LoVo (cell line): ENCODE measurements around the gene SLC22A2.
"Not testable (repeated sequence)": the region's sequence is repeated elsewhere in the genome, so short reads cannot be mapped to it uniquely, and the experiment has no call there.

Source experiments
- DNase-seq: peaks from one replicate; pipeline ENCODE4 v3.0.0-alpha.2; 2016; ENCODE audit warnings: low spot score

The SLC22A2 gene

DNA sequence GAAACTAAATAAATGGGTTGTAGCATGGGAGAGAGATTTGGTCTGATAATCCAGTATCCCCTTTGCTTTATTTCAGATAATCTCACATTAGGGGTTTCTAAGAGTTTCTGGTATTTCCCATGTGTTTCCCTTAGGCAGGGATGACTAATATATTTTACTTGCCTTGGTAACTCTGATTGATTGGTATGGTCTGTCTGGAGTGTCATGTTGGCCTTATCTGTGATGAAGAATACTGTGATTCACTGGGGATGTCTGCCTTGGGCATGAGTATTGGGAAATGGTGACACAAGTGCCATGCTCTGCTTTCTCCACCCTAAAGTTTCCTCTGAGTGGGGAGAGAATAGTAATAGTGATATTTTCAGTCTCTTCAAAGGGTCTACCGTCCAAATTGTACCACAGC, 10.1 kb downstream of the SLC22A2 start:
- DNase-seq: no peak

DNA sequence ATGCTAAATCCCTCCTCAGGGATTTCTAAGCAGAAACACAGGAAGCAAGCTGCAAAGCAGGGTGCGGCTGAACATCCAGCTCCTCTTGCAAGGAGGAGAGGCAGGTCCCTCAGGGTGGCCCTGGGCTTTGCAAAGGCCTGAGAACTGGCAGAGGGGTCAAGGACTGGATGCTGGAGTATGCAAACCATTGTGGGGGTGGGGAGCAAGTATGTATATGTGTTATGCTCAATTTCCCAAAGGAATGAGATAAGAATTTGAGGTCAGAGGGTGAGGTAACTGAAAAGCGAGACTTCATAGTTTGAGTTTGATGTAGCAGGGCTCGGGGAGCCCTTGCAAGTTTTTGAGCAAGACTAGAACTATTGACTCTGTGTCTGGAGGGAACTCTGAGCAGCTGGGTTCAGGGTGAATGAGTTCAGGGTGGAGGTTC, 11.2 kb downstream of the SLC22A2 start:
- no peak for DNase-seq

DNA sequence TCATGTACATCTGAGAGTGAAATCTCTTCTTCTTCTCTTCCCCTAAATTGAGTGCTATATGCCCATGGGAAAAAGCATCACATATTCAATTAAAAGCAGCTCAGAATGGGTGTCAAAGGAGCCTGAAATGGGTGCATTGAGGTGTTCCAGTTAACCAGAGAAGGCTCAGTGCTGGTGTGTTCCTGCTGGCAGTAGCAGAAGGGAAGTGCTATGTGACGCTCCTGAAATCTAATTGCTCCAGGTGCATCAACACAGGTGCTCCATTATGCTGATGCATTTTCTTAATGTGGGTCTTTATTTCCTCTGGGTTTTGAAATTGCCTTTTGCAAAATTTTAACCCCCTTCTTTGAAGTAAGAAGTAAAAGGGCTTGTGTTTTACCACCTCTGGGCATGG, 17.9 kb downstream of the SLC22A2 start:
- no peak for DNase-seq

DNA sequence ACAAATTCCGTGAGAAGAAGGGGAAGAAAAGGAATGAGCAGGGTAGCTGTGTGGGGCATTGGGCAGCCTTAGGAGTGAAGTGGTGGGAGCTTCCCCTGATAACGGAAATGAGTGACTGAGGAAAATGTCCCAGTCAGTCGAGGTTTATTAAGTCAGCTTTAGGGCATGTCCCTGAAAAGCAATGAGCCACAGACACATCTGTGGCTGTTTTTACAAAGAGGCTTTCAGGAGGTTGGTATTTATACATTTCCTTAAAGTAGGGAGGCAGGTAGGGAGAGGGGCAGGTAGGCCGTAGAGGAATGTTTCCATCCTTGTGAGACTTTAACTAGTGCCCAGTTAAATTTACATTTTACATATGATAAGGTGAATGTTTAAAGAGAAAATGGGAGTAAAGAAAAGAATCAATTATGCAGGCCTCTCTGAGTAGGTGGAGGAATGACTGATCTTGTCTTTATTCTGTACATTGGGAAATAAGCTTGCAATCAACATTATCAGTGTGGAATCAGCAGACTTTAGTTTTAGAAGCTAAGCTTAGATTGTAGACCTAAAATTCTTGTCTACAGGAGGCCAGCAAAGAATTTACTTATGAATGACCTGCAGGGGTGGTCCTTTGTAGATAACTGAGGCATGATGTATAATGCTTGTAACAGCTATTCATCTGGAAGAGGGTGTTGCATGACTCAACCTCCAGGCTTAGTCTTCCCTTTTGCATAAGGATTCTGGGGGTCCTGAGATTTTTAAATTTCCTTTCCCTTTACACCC, 18.5 kb downstream of the SLC22A2 start:
- no peak for DNase-seq

DNA sequence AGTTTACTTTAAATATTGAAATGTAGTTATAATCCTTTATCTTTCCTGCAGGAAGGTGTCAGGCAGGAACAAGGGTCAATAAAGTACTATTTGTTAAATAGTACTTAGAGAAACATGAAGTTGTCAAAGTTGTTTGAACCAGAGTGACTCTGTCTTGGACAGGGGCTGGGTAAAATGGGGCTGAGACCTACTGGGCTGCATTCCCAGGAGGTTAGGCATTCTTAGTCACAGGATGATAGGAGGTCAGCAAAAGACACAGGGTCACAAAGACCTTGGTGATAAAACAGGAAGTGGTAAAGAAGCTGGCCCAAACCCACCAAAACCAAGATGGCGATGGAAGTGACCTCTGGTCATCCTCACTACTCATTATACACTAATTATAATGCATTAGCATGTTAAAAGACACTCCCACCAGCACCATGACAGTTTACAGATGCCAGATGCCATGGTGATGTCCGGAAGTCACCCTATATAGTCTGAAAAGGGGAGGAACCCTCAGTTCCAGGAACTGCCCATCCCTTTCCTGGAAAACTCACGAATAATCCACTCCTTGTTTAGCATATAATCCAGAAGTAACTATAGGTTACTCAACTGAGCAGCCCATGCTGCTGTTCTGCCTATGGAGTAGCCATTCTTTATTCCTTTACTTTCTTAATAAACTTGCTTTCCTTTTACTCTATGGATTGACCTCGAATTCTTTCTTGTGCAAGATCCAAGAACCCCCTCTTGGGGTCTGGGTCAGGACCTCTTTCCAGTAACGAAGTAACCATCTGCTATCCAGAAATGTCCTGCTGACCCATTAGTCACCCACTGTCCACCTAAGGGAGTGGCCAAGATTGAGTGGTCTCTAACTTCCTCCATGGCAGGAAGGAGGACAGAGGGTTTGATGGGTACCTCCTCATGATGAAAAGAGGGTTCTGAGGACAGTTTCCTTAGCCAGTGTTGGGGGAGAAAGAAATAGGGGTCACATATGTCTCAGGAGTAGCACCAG, 19.6 kb downstream of the SLC22A2 start:
- DNase-seq: peak; percentile 47

DNA sequence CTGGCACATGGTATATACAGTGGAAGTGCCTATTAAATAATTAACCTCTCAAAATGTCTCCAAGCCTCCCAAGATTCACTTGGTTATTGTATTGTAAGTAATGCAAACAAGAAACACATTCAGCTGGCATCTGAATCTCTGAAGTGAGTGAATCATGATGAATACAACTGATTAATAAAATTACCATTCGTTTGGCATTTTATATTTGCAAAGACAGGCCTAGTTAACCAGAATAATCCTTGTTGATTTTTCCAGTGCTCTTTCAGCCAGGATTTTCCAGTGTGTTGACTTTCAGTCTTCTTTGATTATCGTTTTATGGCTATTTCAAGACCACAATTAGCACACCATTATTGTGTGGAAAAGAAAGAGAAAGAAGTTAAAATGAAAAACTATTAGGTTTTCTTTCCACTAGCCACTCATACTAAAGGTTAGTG, 20.3 kb downstream of the SLC22A2 start:
- DNase-seq: peak; percentile 8

DNA sequence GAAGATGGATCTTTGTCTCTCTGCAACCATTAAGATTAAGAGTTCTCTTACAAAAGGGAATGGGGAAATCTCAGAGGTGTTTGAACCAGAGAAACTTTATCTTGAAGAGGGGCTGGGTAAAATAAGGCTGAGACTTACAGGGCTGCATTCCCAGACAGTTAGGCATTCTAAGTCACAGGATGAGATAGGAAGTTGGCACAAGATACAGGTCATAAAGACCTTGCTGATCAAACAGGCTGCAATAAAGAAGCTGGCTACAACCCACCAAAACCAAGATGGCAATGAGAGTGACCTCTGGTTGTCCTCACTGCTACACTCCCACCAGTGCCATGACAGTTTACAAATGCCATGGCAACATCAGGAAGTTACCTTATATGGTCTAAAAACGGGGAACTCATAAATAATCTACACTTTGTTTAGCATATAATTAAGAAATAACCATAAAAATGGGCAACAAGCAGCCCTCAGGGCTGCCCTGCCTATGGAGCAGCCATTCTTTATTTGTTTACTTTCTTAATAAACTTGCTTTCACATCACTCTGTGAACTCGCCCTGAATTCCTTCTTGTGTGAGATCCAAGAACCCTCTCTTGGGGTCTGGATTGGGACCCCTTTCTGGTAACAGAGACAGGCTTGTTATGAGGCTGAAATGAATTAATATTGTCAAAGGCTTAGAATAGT, 20.9 kb downstream of the SLC22A2 start:
- DNase-seq: peak; percentile 23

DNA sequence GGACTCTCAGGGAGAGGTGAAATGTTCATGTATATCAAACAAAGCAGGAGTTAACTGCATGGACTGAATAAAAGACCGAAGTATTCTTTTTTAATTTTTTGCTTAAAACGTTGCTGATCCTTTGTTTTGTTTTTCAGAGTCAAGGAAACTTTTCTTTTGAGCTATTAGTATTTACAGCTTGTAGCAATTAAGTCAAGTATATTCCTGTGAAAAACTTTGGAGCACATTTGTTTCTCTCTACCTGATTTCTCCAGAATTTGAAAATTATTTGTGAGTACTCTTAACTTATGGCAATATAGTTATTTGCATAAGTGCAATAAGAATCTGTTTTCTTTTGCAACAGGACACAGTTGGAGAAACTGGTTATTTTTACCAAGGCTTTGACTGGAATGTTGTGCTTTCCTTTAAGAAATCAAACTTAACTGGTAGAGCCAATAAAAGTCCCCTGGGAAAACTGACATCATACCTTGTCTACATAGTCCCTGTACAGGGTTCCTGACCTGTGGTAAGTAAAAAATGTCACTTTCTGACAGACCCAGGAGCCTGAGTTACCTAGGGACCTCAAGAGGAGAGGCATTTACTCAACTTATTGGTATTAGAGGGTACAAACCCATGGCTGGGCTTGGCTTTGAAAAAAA, 22.3 kb downstream of the SLC22A2 start:
- DNase-seq: not testable (repeated sequence)

DNA sequence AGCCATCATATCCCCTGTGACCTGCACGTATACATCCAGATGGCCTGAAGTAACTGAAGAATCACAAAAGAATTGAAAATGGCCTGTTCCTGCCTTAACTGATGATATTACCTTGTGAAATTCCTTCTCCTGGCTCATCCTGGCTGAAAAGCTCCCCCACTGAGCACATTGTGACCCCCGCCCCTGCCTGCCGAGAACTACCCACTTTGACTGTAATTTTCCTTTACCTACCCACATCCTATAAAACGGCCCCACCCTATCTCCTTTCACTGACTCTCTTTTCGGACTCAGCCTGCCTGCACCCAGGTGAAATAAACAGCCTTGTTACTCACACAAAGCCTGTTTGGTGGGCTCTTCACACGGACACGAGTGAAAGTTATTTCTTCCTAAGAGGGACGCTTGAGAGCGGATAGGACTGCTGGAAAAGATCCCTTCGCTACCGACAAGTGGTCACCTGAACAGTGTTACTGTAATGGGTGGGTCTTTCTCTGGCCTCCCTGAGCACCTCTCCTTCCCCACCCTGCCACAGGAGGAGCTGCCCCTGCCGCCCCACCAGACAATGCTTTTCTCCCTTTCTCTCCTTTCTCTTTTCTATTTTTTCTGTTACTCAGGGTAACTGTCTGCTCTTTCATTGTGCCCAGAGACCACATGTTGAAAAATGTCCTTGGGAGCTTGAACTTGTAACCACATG, 24.5 kb downstream of the SLC22A2 start:
- DNase-seq: not testable (repeated sequence)

DNA sequence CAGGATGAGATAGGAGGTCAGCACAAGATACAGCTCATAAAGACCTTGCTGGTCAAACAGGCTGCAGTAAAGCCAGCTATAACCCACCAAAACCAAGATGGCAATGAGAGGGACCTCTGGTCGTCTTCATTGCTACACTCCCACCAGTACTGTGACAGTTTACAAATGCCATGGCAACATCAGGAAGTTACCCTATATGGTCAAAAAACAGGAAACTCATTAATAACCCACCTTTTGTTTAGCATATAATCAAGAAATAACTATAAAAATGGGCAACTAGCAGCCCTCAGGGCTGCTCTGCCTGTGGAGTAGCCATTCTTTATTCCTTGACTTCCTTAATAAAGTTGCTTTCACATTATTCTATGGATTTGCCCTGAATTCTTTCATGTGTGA, 30.9 kb downstream of the SLC22A2 start:
- no peak for DNase-seq

DNA sequence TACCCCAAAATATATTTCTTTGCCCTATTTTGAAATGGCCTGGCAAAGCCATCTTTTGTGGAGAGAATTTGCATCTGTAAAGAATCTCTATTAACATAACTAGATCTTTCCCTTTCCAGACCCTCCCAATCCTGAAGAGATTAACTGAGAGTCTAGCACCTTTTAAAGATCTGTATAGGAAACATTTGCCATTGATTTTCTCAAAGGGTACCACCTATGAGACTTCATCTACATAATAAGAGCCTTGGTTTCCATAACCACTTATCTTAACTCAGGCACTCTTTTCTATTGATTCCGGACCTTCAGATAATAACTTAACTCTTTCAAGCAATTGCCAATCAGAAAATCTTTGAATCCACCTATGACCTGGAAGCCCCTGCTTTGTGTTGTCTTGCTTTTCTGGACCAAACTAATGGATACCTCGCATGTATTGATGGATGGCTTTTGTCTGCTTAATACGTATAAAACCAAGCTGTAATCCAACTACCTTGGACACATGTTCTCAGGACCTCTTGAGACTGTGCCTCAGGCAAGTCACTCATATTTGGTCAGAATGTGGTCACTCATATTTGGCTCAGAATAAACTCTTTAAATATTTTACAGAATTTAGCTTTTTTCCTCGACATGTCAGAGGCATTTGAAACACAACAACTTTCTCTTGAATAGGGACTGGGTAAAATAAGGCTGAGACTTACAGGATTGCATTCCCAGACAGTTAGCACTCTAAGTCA, 31.4 kb downstream of the SLC22A2 start:
- DNase-seq: no peak

DNA sequence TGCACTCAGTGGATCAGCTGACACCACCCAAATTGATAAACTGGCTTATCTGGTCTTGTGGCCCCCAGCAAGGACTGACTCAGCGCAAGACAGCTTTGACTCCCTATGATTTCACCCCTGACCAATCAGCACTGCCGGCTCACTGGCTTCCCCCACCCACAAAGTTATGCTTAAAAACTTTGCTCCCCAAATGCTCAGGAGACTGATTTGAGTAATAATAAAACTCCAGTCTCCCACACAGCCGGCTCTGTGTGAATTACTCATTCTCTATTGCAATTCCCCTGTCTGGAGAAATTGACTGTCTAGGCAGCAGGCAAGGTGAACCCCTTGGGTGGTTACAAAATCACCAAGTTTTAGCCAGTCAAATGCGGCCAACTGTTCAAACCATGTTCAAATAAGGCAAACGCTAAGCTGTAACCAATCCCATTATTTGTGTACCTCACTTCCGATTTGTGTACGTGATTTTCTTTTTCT, 32.5 kb downstream of the SLC22A2 start:
- DNase-seq: no peak

DNA sequence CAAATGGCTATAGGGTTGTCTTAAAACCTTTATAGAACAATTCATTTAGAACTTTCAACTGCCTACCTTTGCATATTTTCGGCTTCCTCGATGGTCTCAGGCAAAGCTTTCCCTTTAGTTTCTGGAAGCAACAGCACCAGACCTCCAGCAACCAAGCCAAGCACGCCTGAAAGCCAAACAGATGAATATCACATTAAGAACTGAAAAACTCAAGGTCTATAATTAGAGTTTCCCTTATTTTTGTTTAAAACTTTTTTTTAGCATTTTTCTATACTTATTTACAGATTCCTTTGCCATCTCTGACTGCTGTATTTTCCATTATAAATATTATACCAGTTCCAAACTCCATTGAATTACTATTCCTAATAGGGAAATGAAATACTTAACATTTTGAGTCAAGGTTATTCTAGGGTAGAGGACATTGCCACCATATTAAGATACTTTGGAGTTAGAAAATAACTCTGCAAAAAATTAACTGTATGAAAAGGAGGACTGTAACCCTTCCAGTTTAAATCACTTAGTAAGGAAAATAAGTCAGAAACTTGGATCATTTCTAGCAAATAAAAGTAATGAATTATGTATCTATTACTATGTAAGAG, 33.9 kb downstream of the SLC22A2 start:
- DNase-seq: no peak

DNA sequence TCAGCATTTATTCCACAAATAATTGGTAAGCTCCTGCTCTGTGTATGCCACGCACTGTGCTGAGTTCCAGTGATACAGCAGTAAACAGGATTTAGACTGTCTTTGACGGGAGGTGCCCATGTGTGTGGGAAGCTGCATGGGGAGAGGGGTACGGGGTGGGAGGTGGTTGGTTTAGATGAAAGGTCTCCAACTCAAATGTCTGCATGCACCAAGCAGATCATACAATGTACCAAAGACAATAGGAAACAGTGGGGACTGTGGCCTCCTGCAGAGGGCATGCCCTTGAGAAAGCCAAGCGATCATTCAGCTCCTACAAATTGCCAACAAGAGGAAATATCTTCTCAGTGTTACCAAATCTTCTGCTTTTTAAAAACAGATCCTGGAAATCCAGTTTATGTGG, 36.1 kb downstream of the SLC22A2 start:
- no peak for DNase-seq

DNA sequence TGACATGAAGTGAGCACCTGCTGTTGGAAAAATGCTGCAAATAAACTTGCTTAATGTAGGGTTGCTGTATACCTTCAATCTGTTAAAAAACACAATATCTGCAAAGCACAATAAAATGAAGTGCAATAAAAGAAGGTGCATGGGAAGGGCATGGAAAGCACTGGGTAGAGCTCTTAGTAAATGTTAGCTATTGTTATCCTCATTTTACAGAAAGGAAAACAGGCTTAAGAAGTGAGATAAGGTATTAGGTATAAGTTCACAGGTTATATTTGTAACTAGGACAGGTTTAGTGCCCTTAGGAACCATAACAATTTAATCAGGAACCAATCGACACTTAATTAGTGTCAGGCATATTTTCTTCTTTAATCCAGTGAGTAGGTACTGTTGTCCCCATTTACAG, 36.7 kb downstream of the SLC22A2 start:
- DNase-seq: no peak

DNA sequence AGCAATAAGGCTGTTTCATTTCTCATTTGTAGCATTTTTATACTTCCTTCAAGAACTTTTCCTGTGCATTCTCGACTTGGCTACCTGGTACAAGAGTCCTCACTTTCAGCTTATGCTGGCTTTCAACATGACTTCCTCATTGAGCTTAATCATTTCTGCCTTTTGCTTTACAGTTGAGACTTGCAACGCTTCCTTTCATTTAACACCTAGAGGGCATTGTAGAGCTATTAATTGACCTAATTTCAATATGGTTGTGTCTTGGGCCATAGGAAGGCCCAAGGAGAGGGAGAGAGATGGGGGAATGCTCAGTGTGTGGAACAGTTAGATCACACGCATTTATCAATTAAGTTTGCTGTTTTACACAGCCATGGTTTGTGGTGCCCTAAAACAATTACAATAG, 37.2 kb downstream of the SLC22A2 start:
- peak; percentile 5 for DNase-seq

DNA sequence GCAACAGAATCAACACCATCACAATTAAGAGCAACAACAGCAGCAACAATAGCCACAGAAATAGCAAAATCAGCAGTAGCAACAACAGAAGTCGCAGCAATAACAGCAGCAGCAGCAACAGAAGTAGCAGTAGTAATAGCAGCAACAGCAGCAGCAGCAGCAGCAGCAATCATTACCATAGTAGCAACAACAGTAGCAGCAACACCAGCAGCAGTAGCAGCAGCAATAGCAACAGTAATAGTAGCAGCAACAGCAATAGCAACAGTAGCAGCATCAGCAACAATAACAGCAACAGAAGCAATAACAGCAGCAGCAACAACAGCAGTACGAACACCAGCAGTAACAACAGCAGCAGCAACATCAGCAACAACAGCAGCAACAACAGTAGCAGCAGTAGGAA, 39.8 kb downstream of the SLC22A2 start:
- DNase-seq: no peak

DNA sequence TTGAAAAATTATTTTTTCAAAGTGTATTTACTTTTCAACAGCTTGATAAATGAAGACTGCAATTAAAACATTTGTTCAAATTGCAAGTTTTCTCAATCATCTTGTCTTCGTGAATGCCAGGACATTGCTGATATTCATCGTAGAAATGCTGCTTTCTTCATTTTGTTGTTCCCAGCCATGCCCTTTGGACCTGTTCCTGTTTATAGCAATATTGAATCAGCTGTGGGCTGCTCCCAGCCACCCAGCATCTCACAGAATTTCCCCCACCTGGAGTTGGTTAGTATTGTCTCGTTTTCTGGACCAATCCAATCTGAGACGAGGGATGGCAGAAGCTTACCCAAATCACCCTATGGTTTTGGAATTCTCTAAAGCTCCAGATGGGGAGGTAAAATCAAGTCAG, 40.8 kb downstream of the SLC22A2 start:
- DNase-seq: no peak

DNA sequence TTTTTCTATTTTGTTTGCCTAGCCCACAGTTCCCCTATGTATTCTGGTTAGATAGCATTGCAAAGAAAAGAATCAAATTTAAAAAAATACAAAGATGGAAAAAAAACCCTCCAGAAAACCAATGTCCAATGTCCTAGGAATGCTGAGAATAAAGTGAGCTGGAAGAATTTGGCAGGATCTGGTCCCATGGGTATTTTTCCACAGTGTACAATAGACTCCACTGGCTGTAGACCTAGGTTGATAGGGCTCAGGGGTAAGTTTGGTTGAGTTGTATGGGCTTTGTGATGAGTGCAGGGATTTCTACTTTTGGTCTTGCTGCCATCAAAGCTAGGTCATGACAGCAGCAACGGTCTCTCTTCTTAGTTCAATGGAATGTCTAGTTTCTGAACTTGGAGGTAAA, 41.5 kb downstream of the SLC22A2 start:
- DNase-seq: no peak

DNA sequence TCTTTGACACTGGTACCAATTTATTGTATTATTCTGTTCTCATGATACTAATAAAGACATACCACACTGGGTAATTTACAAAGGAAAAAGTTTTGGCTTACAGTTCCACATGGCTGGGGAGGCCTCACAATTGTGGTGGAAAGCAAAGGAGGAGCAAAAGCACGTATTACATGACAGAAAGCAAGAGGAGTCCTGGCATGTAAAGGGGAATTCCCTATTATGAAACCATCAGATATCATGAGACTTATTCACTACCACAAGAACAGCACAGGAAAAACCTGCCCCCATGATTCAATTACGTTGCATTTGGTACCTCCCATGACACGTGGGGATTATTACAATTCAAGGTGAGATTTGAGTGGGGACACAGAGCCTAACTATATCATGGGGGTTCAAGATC, 43.4 kb downstream of the SLC22A2 start:
- DNase-seq: no peak
